B cell (primary cell): Measurements from ENCODE around the gene DNASE1L3.

ENCODE experiments used
- EZH2 ChIP-seq: IDR thresholded peaks from 2 replicates; pipeline ENCODE4 v1.6.1; 2012; ENCODE audit warnings: borderline replicate concordance, low read depth, mild to moderate bottlenecking, moderate library complexity, low read length; ENCODE audit not compliant: insufficient read depth, poor library complexity, severe bottlenecking
- TF ChIP-seq, protein P1 (sequence below): fragments of 200-600 bp; IDR thresholded peaks from one replicate; pipeline ENCODE4 v1.8.0; 2022; ENCODE audit warnings: antibody characterized with exemption, mild to moderate bottlenecking

GRCh38 chr3:58177747-58178527 lies 32.8 kb downstream of the DNASE1L3 start:
- TF ChIP-seq, protein P1, sequence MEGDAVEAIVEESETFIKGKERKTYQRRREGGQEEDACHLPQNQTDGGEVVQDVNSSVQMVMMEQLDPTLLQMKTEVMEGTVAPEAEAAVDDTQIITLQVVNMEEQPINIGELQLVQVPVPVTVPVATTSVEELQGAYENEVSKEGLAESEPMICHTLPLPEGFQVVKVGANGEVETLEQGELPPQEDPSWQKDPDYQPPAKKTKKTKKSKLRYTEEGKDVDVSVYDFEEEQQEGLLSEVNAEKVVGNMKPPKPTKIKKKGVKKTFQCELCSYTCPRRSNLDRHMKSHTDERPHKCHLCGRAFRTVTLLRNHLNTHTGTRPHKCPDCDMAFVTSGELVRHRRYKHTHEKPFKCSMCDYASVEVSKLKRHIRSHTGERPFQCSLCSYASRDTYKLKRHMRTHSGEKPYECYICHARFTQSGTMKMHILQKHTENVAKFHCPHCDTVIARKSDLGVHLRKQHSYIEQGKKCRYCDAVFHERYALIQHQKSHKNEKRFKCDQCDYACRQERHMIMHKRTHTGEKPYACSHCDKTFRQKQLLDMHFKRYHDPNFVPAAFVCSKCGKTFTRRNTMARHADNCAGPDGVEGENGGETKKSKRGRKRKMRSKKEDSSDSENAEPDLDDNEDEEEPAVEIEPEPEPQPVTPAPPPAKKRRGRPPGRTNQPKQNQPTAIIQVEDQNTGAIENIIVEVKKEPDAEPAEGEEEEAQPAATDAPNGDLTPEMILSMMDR: peak; percentile 88
- no peak for TF ChIP-seq EZH2
